OCI-LY3 (cell line): Measurements from ENCODE around the gene PRRG3.
A peak's percentile ranks its signal among the peaks of the same experiment; 100 is the strongest.

Experiments used
- H2AFZ ChIP-seq: fragments of 200-600, 300-600 bp; shearing (Covaris generic); 2 replicates; pipeline ENCODE4 v1.6.0; 2014; ENCODE audit warnings: antibody characterized with exemption, low read depth, low read length
- H3K27ac ChIP-seq: fragments of 200-600, 300-600 bp; sonication (generic); 2 replicates; pipeline ENCODE4 v1.5.1; 2014; ENCODE audit warnings: mild to moderate bottlenecking, low read length, moderate library complexity, mixed read lengths
- H3K27me3 ChIP-seq: fragments of 200-600, 300-600 bp; sonication (generic); 2 replicates; pipeline ENCODE4 v1.6.1; 2014; ENCODE audit warnings: low read depth, low read length, mixed read lengths
- H3K36me3 ChIP-seq: fragments of 200-600, 300-600 bp; sonication (generic); replicated peaks from 2 replicates; pipeline ENCODE3; 2014; ENCODE audit warnings: low read depth, low read length, mixed read lengths
- H3K4me1 ChIP-seq: fragments of 300-600, 200-600 bp; sonication (generic); 2 replicates; pipeline ENCODE4 v1.6.1; 2014; ENCODE audit warnings: low read length, mixed read lengths
- H3K4me2 ChIP-seq: fragments of 200-600, 300-600 bp; sonication (generic); 2 replicates; pipeline ENCODE4 v1.6.1; 2014; ENCODE audit warnings: low read length, mixed read lengths
- H3K4me3 ChIP-seq: fragments of 300-600, 200-600 bp; sonication (generic); 2 replicates; pipeline ENCODE4 v1.5.1; 2014; ENCODE audit warnings: antibody characterized with exemption, mild to moderate bottlenecking, low read length, moderate library complexity
- H3K79me2 ChIP-seq: fragments of 300-600, 200-600 bp; shearing (Covaris generic); 2 replicates; pipeline ENCODE4 v1.6.1; 2014; ENCODE audit warnings: mild to moderate bottlenecking, low read length, mixed read lengths
- H3K9ac ChIP-seq: fragments of 300-600, 200-600 bp; shearing (Covaris generic); 2 replicates; pipeline ENCODE4 v1.6.0; 2014; ENCODE audit warnings: mild to moderate bottlenecking, low read length, moderate library complexity
- H3K9me3 ChIP-seq: fragments of 200-600, 300-600 bp; shearing (Covaris generic); 2 replicates; pipeline ENCODE4 v1.6.1; 2014; ENCODE audit warnings: low read length, mixed read lengths; ENCODE audit not compliant: insufficient read depth
- H4K20me1 ChIP-seq: fragments of 200-600, 300-600 bp; sonication (generic); 2 replicates; pipeline ENCODE4 v1.6.1; 2016; ENCODE audit warnings: low read length, mixed read lengths; ENCODE audit not compliant: insufficient read depth
- EZH2phosphoT487 ChIP-seq: fragments of 200-600 bp; shearing (Covaris generic); IDR thresholded peaks from 2 replicates; pipeline ENCODE4 v1.6.1; 2018; ENCODE audit warnings: antibody characterized with exemption, mixed run types, low read depth
- TF ChIP-seq, protein P1 (sequence below): fragments of 200-600, 300-600 bp; sonication (generic); IDR thresholded peaks from 2 replicates; pipeline ENCODE4 v1.5.1; 2014; ENCODE audit warnings: antibody characterized with exemption, low read length, low read depth

Gene PRRG3

DNA sequence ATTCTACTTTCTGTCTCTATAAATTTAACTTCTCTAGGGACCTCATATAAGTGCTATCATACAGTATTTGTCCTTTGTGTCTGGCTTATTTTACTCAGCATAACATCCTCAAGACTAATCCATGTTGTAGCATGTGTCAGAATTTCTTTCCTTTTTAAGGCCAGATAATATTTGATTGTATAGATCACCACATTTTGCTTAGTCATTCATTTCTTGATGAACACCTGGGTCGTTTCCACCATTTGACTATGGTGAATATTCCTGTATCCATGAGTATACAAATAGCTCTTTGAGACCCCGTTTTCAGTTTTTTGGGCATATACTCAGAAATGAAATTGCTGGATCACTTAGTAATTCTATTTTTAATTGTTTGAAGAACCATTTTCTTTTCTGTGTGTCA lies 51.2 kb downstream of the PRRG3 start:
- no peaks in the 10 kb centered on the region for H3K36me3 ChIP-seq
- no peaks in the 10 kb centered on the region; the same call in 1 of the 2 replicates for H3K27me3 ChIP-seq
- no peak overlapping the region for H2AFZ ChIP-seq
- no peaks in the 10 kb centered on the region for H4K20me1 ChIP-seq
- H3K27ac ChIP-seq, result no peak overlapping the region
- no peak overlapping the region for H3K4me2 ChIP-seq
- no peaks in the 10 kb centered on the region for H3K4me1 ChIP-seq
- H3K9ac ChIP-seq, result no peak overlapping the region
- no peak for TF ChIP-seq EZH2phosphoT487
- TF ChIP-seq, protein P1, sequence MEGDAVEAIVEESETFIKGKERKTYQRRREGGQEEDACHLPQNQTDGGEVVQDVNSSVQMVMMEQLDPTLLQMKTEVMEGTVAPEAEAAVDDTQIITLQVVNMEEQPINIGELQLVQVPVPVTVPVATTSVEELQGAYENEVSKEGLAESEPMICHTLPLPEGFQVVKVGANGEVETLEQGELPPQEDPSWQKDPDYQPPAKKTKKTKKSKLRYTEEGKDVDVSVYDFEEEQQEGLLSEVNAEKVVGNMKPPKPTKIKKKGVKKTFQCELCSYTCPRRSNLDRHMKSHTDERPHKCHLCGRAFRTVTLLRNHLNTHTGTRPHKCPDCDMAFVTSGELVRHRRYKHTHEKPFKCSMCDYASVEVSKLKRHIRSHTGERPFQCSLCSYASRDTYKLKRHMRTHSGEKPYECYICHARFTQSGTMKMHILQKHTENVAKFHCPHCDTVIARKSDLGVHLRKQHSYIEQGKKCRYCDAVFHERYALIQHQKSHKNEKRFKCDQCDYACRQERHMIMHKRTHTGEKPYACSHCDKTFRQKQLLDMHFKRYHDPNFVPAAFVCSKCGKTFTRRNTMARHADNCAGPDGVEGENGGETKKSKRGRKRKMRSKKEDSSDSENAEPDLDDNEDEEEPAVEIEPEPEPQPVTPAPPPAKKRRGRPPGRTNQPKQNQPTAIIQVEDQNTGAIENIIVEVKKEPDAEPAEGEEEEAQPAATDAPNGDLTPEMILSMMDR, result no peak
- H3K4me3 ChIP-seq, result no peak overlapping the region
- no peaks in the 10 kb centered on the region for H3K79me2 ChIP-seq
- no peaks in the 10 kb centered on the region for H3K9me3 ChIP-seq

DNA sequence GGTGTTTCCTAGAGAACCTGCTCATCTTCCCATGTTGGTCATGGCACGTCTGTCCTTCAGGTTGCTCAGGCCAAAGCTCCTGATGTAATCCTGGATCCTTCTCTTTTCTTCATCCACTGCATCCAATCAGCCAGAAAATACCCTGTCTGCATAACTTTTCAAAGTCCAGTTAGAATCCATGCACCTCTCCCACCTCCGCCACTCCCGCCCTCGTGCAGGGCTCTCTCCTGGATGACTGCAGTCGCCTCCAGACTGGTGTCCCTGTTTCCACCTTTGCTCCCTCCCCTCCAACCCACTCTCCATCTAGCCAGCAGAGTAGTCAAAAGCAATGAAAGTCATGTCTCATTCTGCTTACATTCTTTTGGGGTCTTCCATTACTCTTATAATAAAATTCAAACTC lies 55.3 kb downstream of the PRRG3 start:
- no peak for TF ChIP-seq EZH2phosphoT487
- TF ChIP-seq, protein P1, result no peak
- Histone ChIP-seq H3K4me3 (no peak overlapping the region), H3K79me2 (no peaks in the 10 kb centered on the region), H3K9me3 (no peaks in the 10 kb centered on the region), H2AFZ (no peak overlapping the region), H3K4me1 (no peaks in the 10 kb centered on the region), H3K4me2 (no peak overlapping the region), H4K20me1 (no peaks in the 10 kb centered on the region), H3K27me3 (no peaks in the 10 kb centered on the region; the same call in 1 of the 2 replicates), H3K9ac (no peak overlapping the region), H3K27ac (no peak overlapping the region), H3K36me3 (no peaks in the 10 kb centered on the region)

DNA sequence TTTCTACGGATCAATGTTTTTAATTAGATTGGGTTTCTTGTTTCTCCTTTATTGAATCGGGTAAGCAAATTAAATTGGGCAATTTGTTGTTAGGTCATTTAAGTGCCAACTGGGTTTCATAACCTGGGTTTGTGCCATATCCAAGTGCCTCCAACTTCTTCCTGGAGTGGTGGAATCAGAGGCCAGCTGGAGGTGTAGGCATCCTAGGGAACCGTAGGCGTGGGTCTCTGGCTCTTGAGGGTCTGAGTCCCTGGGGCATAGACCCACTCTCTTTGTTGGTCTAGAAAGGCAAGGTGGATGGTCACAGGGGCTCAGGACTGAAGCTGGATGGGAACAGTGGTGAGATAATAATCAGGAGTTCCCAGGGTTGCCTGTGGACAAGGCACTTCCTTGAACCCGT lies 57.6 kb downstream of the PRRG3 start:
- Histone ChIP-seq H3K4me3 (no peak overlapping the region), H4K20me1 (no peaks in the 10 kb centered on the region), H3K4me2 (no peak overlapping the region), H2AFZ (no peak overlapping the region), H3K79me2 (no peaks in the 10 kb centered on the region), H3K36me3 (no peaks in the 10 kb centered on the region), H3K9me3 (no peaks in the 10 kb centered on the region), H3K27ac (no peak overlapping the region), H3K4me1 (no peaks in the 10 kb centered on the region), H3K9ac (no peak overlapping the region), H3K27me3 (no peaks in the 10 kb centered on the region; the same call in 1 of the 2 replicates)
- TF ChIP-seq, protein P1, result no peak
- no peak for TF ChIP-seq EZH2phosphoT487

DNA sequence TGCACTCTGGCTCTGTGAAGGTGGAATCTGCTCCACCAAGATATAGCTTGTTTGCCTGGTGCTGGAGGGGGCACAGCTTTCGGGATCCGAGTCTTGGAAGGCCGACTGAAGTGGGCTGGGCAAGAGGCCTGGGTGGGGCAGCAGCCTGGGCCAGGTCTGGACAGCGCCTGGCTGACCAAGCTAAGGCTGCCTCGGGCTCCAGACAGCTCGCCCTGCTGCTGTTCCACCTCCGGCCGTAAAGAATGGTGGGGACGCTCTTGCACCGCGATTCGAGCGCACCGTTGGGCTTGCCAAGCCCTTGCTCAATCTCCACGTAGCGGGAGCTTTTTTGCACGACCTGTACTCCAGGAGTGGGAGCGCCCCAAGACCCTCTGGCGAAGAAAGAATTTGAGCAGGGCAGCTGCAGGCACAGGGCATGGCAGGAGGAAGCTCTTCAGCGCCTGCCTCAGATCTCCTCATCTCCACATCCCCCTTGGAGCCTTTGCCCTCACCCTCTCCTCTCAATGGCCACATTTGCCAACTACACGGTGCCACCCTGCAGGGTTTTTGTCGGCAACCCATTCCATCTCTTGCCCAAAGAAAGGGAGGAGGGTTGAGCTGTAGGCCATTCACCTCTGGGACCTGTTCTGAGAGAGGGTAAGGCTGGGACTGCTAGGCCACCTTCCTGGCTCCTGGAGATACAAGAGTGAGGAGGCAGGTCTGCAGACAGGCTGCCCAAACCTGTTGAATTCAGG lies 58.2 kb downstream of the PRRG3 start:
- Histone ChIP-seq H4K20me1 (no peaks in the 10 kb centered on the region), H3K4me2 (no peak overlapping the region)

More for the DNA sequence above, 58.2 kb downstream of the PRRG3 start:
- no peaks in the 10 kb centered on the region for H3K4me1 ChIP-seq
- no peak overlapping the region for H3K4me3 ChIP-seq
- no peak overlapping the region for H3K9ac ChIP-seq
- no peaks in the 10 kb centered on the region for H3K27me3 ChIP-seq
- TF ChIP-seq, protein P1, result peak; percentile 23; the same call in 1 of the 2 replicates
- TF ChIP-seq EZH2phosphoT487, result no peak
- no peaks in the 10 kb centered on the region for H3K36me3 ChIP-seq
- no peaks in the 10 kb centered on the region for H3K79me2 ChIP-seq
- H3K27ac ChIP-seq, result no peak overlapping the region
- H2AFZ ChIP-seq, result no peak overlapping the region
- no peaks in the 10 kb centered on the region for H3K9me3 ChIP-seq
